ENCODE measurements around the gene MAL. TPM values are rescaled to one million over a fixed set of nuclear protein-coding genes. Genes with fewer than 3 reads are reported as not detected.

The MAL gene
- total and polyA plus RNA-seq, 2 of the 8 experiments (the other 6 are each of a cell fraction or from before 2014, with no cell fraction given): not detected

GRCh38 chr2:95073856-95074662, 48.6 kb downstream of the MAL start:
- Histone ChIP-seq H2AFZ (ENCODE audit: low read length) (no peak overlapping the region), H4K5ac (ENCODE audit: insufficient read length, low read depth, low read length) (no peak overlapping the region), H3K18ac (ENCODE audit: extremely low read depth, low read length) (no peak overlapping the region), H2BK12ac (ENCODE audit: low read depth, low read length) (no peak overlapping the region), H3K4me3 (ENCODE audit: extremely low read depth in 1 of 4, insufficient read depth in 2 of 4, low read depth in 3 of 4, low read length in 4 of 4) (no peak overlapping the region), H2BK20ac (ENCODE audit: low read length) (no peak overlapping the region), H2BK5ac (ENCODE audit: low read depth, low read length) (no peak overlapping the region), H3K79me1 (ENCODE audit: low read depth, low read length) (no peaks in the 10 kb centered on the region), H3K9ac (replicated peaks in 1 of 4; ENCODE audit: extremely low read depth in 1 of 4, low read depth in 3 of 4, low read length in 3 of 4) (no peak overlapping the region), H3K27ac (ENCODE audit: low read depth, low read length) (no peak overlapping the region), H3K4me2 (ENCODE audit: insufficient read depth in 1 of 2, low read depth in 2 of 2, low read length in 2 of 2) (no peak overlapping the region), H3K56ac (replicated peaks; ENCODE audit: insufficient read length, low read depth, low read length) (no peak overlapping the region), H3K36me3 (ENCODE audit: control insufficient read depth in 2 of 4, insufficient read depth in 4 of 4, low read length in 3 of 4) (no peaks in the 10 kb centered on the region), H4K91ac (replicated peaks; ENCODE audit: insufficient read length, low read length) (no peak overlapping the region), H3K14ac (ENCODE audit: insufficient read length) (no peak overlapping the region), H3K4me1 (replicated peaks in 1 of 4; ENCODE audit: control insufficient read depth in 3 of 4, insufficient read depth in 4 of 4, low read length in 3 of 4) (peaks cover 0 to 4% (median 2%) of the 10 kb centered on the region in 4 experiments; a peak in 5 of 7 replicates), H2BK15ac (ENCODE audit: low read length) (no peak overlapping the region), H3K23ac (ENCODE audit: insufficient read length) (no peak overlapping the region), H3K4ac (replicated peaks; ENCODE audit: insufficient read length, low read depth, low read length) (no peak overlapping the region), H4K8ac (ENCODE audit: extremely low read depth, insufficient read depth, low read length) (peak overlapping the region; percentile 35; the same call in 1 of the 2 replicates), H3K79me2 (ENCODE audit: control insufficient read depth in 1 of 2, insufficient read depth in 2 of 2, low read length in 2 of 2) (no peaks in the 10 kb centered on the region), H2BK120ac (replicated peaks; ENCODE audit: low read depth, low read length) (no peak overlapping the region), H3K27me3 (replicated peaks in 1 of 4; ENCODE audit: control insufficient read depth in 3 of 4, extremely low read depth in 1 of 4, insufficient read depth in 3 of 4, low read length in 3 of 4) (peaks cover 0 to 15% (median 12%) of the 10 kb centered on the region in 4 experiments; a peak in 4 of 7 replicates), H3K9me3 (ENCODE audit: insufficient read depth in 2 of 2, low read depth in 1 of 2, low read length in 1 of 2) (peaks cover 11 to 50% of the 10 kb centered on the region in 2 experiments; a peak in 3 of 4 replicates), H2AK5ac (ENCODE audit: low read depth, low read length) (no peak overlapping the region), H3K23me2 (ENCODE audit: low read depth, low read length) (0 out of 2 replicates have a peak, but pooled peaks cover under 1% of the 10 kb centered on the region), H4K20me1 (replicated peaks in 1 of 2; ENCODE audit: control insufficient read depth in 1 of 2, insufficient read depth in 2 of 2, low read length in 2 of 2) (no peaks in the 10 kb centered on the region)
- no peak for FAIRE-seq
- POLR2A ChIA-PET (ENCODE audit: partially characterized antibody): no interaction called here
- WGBS, 2 experiments (ENCODE audit: extremely low coverage in 1 of 2, insufficient coverage in 1 of 2, insufficient read length in 1 of 2, insufficient replicate concordance in 2 of 2, low coverage in 1 of 2, low lambda C conversion rate in 2 of 2, missing lambda C conversion rate in 1 of 2): 85% methylated on average over 18 of the region's 18 CpGs; no CpG with 5 or more reads in 1 of the 2 experiments
- TF ChIP-seq SP2 (IDR thresholded peaks at IDR 0.05; ENCODE audit: low read length): no peak
- no peak for TF ChIP-seq SP4 (IDR thresholded peaks at IDR 0.05; ENCODE audit: low read length)
- TF ChIP-seq FOSL1 (IDR thresholded peaks at IDR 0.05; ENCODE audit: insufficient read depth, low read depth, low read length): no peak
- TF ChIP-seq RXRA (IDR thresholded peaks at IDR 0.05; ENCODE audit: insufficient read depth, low read depth, low read length): no peak
- TF ChIP-seq CHD1 (IDR thresholded peaks at IDR 0.05; ENCODE audit: low read depth, low read length): no peak
- TF ChIP-seq CBX5 (IDR thresholded peaks at IDR 0.05; ENCODE audit: low read depth, low read length): no peak
- TF ChIP-seq HDAC2 (IDR thresholded peaks at IDR 0.05; ENCODE audit: borderline replicate concordance in 1 of 2, low read depth in 2 of 2, low read length in 2 of 2): no peak
- TF ChIP-seq JUND (IDR thresholded peaks at IDR 0.05; ENCODE audit: low read length): no peak
- TF ChIP-seq PHF8 (conservative IDR thresholded peaks at IDR 0.05; ENCODE audit: low read depth, low read length): no peak
- CTCF ChIA-PET (ENCODE audit: partially characterized antibody): interaction anchor here (0.7 to 1.7 kb wide), 3 partner anchors 11 to 41 kb away, joined by 4 to 6 read pairs (median 4); no protein-coding TSS in a partner anchor
- no peak for DNase-seq (ENCODE audit: low read depth in 1 of 2, low spot score in 2 of 2)

Measured in H1 (cell line).